HG03354 (cell line): ENCODE measurements around the gene ST7L.

Experiments
- ATAC-seq: cut with Tn5 transposase; IDR thresholded peaks from one replicate; pipeline ENCODE4 v1.9.1; 2021; ENCODE audit warnings: mild to moderate bottlenecking; ENCODE audit not compliant: unreplicated experiment, poor library complexity, severe bottlenecking

ST7L gene

GRCh38 chr1:112522621-112523020, 96.3 kb downstream of the ST7L start:
- ATAC-seq: no peak

- no peak for ATAC-seq
These were observed 98.8 kb downstream of the ST7L start for GRCh38 chr1:112520166-112520565.

- ATAC-seq: no peak
These were observed 100.8 kb downstream of the ST7L start for GRCh38 chr1:112518186-112518585.

GRCh38 chr1:112517646-112518045, 101.3 kb downstream of the ST7L start:
- no peak for ATAC-seq

- no peak for ATAC-seq
These were observed 101.7 kb downstream of the ST7L start for GRCh38 chr1:112517231-112517630.

GRCh38 chr1:112516141-112516540, 102.8 kb downstream of the ST7L start:
- ATAC-seq: no peak

GRCh38 chr1:112515311-112516009, 103.5 kb downstream of the ST7L start:
- ATAC-seq: no peak

GRCh38 chr1:112514901-112515300, 104.0 kb downstream of the ST7L start:
- no peak for ATAC-seq

- ATAC-seq: no peak
These were observed 105.7 kb downstream of the ST7L start for GRCh38 chr1:112513112-112513870.

GRCh38 chr1:112511897-112512296, 107.0 kb downstream of the ST7L start:
- ATAC-seq: no peak

- no peak for ATAC-seq
These were observed 108.6 kb downstream of the ST7L start for GRCh38 chr1:112510340-112510739.

GRCh38 chr1:112509660-112510178, 109.2 kb downstream of the ST7L start:
- ATAC-seq: no peak

- ATAC-seq: peak; percentile 28
These were observed 109.8 kb downstream of the ST7L start for GRCh38 chr1:112509005-112509659.

GRCh38 chr1:112508278-112509004, 110.5 kb downstream of the ST7L start, which contains the start of gene WNT2B:
WNT2B (plus strand) TSS chr1:112508965; CDS start chr1:112509263, 298 bp downstream.
- ATAC-seq: peak; percentile 60

- no peak for ATAC-seq
These were observed 111.0 kb downstream of the ST7L start for GRCh38 chr1:112507921-112508277.

- no peak for ATAC-seq
These were observed 111.6 kb downstream of the ST7L start for GRCh38 chr1:112507336-112507735.

- no peak for ATAC-seq
These were observed 112.2 kb downstream of the ST7L start for GRCh38 chr1:112506731-112507130.

- ATAC-seq: no peak
These were observed 112.6 kb downstream of the ST7L start for GRCh38 chr1:112506306-112506705.

- ATAC-seq: no peak
These were observed 113.1 kb downstream of the ST7L start for GRCh38 chr1:112505878-112506277.

- no peak for ATAC-seq
These were observed 113.5 kb downstream of the ST7L start for GRCh38 chr1:112505400-112505785.
